GM23248 (cell line): ENCODE results near the gene CMTM8. TPM values are rescaled to one million over a fixed set of nuclear protein-coding genes. Genes with fewer than 3 reads are reported as not detected.

Source experiments
- DNase-seq: peaks from one replicate; pipeline ENCODE4 v3.0.0-alpha.2; 2015
- H2AFZ ChIP-seq: fragments of 200-600 bp; sonication (generic); 2 replicates; pipeline ENCODE4 v1.6.1; 2016; ENCODE audit warnings: antibody characterized with exemption
- H3F3A ChIP-seq: fragments of 200-600 bp; sonication (generic); 2 replicates; pipeline ENCODE4 v1.6.1; 2016; ENCODE audit warnings: mild to moderate bottlenecking, antibody characterized with exemption, mixed run types; ENCODE audit not compliant: insufficient read depth
- H3K27ac ChIP-seq: fragments of 200-600 bp; sonication (generic); 2 replicates; pipeline ENCODE4 v1.5.1; 2016; ENCODE audit warnings: mild to moderate bottlenecking
- H3K27me3 ChIP-seq: fragments of 200-600 bp; sonication (generic); replicated peaks from 2 replicates; pipeline ENCODE4 v1.6.1; 2016; ENCODE audit warnings: mild to moderate bottlenecking; ENCODE audit not compliant: insufficient read depth
- H3K36me3 ChIP-seq: fragments of 200-600 bp; sonication (generic); 2 replicates; pipeline ENCODE4 v1.6.1; 2016; ENCODE audit warnings: low read depth, mild to moderate bottlenecking
- H3K4me1 ChIP-seq: fragments of 200-600 bp; sonication (generic); 2 replicates; pipeline ENCODE4 v1.6.1; 2016; ENCODE audit warnings: mild to moderate bottlenecking; ENCODE audit not compliant: insufficient read depth
- H3K4me2 ChIP-seq: fragments of 200-600 bp; sonication (generic); one replicate; pipeline ENCODE4 v1.6.1; 2016; ENCODE audit warnings: mild to moderate bottlenecking; ENCODE audit not compliant: unreplicated experiment
- H3K4me3 ChIP-seq: fragments of 200-600 bp; sonication (generic); 2 replicates; pipeline ENCODE4 v1.5.1; 2016; ENCODE audit warnings: mild to moderate bottlenecking
- H3K79me2 ChIP-seq: fragments of 200-600 bp; sonication (generic); 2 replicates; pipeline ENCODE4 v1.6.1; 2016; ENCODE audit warnings: mild to moderate bottlenecking; ENCODE audit not compliant: insufficient read depth
- H3K9ac ChIP-seq: fragments of 200-600 bp; sonication (generic); 2 replicates; pipeline ENCODE4 v1.6.1; 2016; ENCODE audit warnings: mild to moderate bottlenecking
- H3K9me2 ChIP-seq: fragments of 200-600 bp; sonication (generic); 2 replicates; pipeline ENCODE4 v1.6.1; 2016; ENCODE audit warnings: mixed run types, mild to moderate bottlenecking, moderate library complexity; ENCODE audit not compliant: insufficient read depth
- H3K9me3 ChIP-seq: fragments of 200-600 bp; sonication (generic); one replicate; pipeline ENCODE4 v1.6.1; 2017; ENCODE audit warnings: low read depth
- H4K20me1 ChIP-seq: fragments of 200-600 bp; sonication (generic); 2 replicates; pipeline ENCODE4 v1.6.0; 2016; ENCODE audit not compliant: insufficient read depth
- EZH2 ChIP-seq: fragments of 200-600 bp; sonication (generic); IDR thresholded peaks from 2 replicates; pipeline ENCODE4 v1.6.1; 2018; ENCODE audit warnings: antibody characterized with exemption, mild to moderate bottlenecking; ENCODE audit not compliant: insufficient read depth, poor library complexity, severe bottlenecking
- EZH2phosphoT487 ChIP-seq: fragments of 200-600 bp; sonication (generic); IDR thresholded peaks from 2 replicates; pipeline ENCODE4 v1.6.1; 2018; ENCODE audit warnings: antibody characterized with exemption, moderate library complexity, mild to moderate bottlenecking, low read depth; ENCODE audit not compliant: insufficient read depth
- WGBS, 2 experiments: methylation state at CpG; one replicate each; pipeline ENCODE4 v1.1.6; 2015 to 2017; ENCODE audit warnings: low lambda C conversion rate in 2 of 2, low coverage in 1 of 2; ENCODE audit errors: missing lambda C conversion rate in 2 of 2; 5-methylcytosine and 5-hydroxymethylcytosine counted together
- in situ Hi-C: fragments of 300-500 bp; cut with MboI; formaldehyde crosslinking; loops from 2 replicates; pipeline ENCODE4 v1.15.0; 2020
- polyA plus RNA-seq: library from polyadenylated mRNA; unstranded; fragments of >200 nt; fragmentation: Nextera tagmentation; extraction: Ambion mirVana; gene quantifications from 2 replicates; pipeline ENCODE4 v1.2.1, GENCODE V29; 2016
- total RNA-seq: library from RNA; depleted of rRNA; stranded (reverse); fragments of >200 nt; shearing (Covaris generic); gene quantifications from 2 replicates; pipeline ENCODE4 v1.2.3, GENCODE V29; 2014

The CMTM8 gene
- total and polyA plus RNA-seq, 2 experiments from 2014 or later = not detected

GRCh38 chr3:32321095-32321790, 82.8 kb downstream of the CMTM8 start:
- 44 to 55% methylated on average over 16 of the region's 16 CpGs for WGBS, 2 experiments
- H3K9me2 ChIP-seq = no peaks in the 10 kb centered on the region
- no peak for DNase-seq
- no peaks in the 10 kb centered on the region for H3K4me1 ChIP-seq
- no peaks in the 10 kb centered on the region for H4K20me1 ChIP-seq
- H3K79me2 ChIP-seq = no peaks in the 10 kb centered on the region
- H3K36me3 ChIP-seq = no peaks in the 10 kb centered on the region
- no peak overlapping the region for H3K4me2 ChIP-seq
- H3K27me3 ChIP-seq = peaks cover 61% of the 10 kb centered on the region
- H3K9me3 ChIP-seq = no peaks in the 10 kb centered on the region
- H3K4me3 ChIP-seq = no peak overlapping the region
- in situ Hi-C loops = no loop called here
- no peak overlapping the region for H2AFZ ChIP-seq
- H3F3A ChIP-seq = no peaks in the 10 kb centered on the region
- TF ChIP-seq EZH2phosphoT487 (no peak), EZH2 (no peak)
- H3K9ac ChIP-seq = no peak overlapping the region
- no peak overlapping the region for H3K27ac ChIP-seq

GRCh38 chr3:32322311-32322710, 83.8 kb downstream of the CMTM8 start:
- no peak overlapping the region for H3K27ac ChIP-seq
- no peaks in the 10 kb centered on the region for H4K20me1 ChIP-seq
- WGBS, 2 experiments = 65 to 79% methylated on average over 1 of the region's 1 CpG
- H3K4me3 ChIP-seq = no peak overlapping the region
- H3K4me2 ChIP-seq = no peak overlapping the region
- no peaks in the 10 kb centered on the region for H3K79me2 ChIP-seq
- TF ChIP-seq EZH2 (no peak), EZH2phosphoT487 (no peak)
- no peaks in the 10 kb centered on the region for H3K9me3 ChIP-seq
- H3K36me3 ChIP-seq = no peaks in the 10 kb centered on the region
- no peak overlapping the region for H2AFZ ChIP-seq
- H3F3A ChIP-seq = no peaks in the 10 kb centered on the region
- no peaks in the 10 kb centered on the region for H3K4me1 ChIP-seq
- in situ Hi-C loops = no loop called here
- no peaks in the 10 kb centered on the region for H3K9me2 ChIP-seq
- H3K27me3 ChIP-seq = peaks cover 52% of the 10 kb centered on the region
- H3K9ac ChIP-seq = no peak overlapping the region
- no peak for DNase-seq

- in situ Hi-C loops = no loop called here
- WGBS, 2 experiments = 17 to 20% methylated on average over 4 of the region's 4 CpGs
- no peaks in the 10 kb centered on the region for H3K4me1 ChIP-seq
- TF ChIP-seq EZH2phosphoT487 (no peak), EZH2 (no peak)
- H3K79me2 ChIP-seq = no peaks in the 10 kb centered on the region
- peaks cover 42% of the 10 kb centered on the region for H3K27me3 ChIP-seq
- no peaks in the 10 kb centered on the region for H3F3A ChIP-seq
- H3K27ac ChIP-seq = no peak overlapping the region
- H3K4me2 ChIP-seq = no peak overlapping the region
- H3K4me3 ChIP-seq = no peak overlapping the region
- H3K9me2 ChIP-seq = no peaks in the 10 kb centered on the region
- H3K36me3 ChIP-seq = no peaks in the 10 kb centered on the region
- no peak for DNase-seq
- H3K9me3 ChIP-seq = no peaks in the 10 kb centered on the region
- H3K9ac ChIP-seq = no peak overlapping the region
- no peak overlapping the region for H2AFZ ChIP-seq
- H4K20me1 ChIP-seq = no peaks in the 10 kb centered on the region
Observed at GRCh38 chr3:32323604-32324003, 85.1 kb downstream of the CMTM8 start.

GRCh38 chr3:32325201-32325600, 86.7 kb downstream of the CMTM8 start:
- no peaks in the 10 kb centered on the region for H3K4me1 ChIP-seq
- WGBS, 2 experiments = 26 to 27% methylated on average over 4 of the region's 4 CpGs
- H3F3A ChIP-seq = no peaks in the 10 kb centered on the region
- TF ChIP-seq EZH2 (no peak), EZH2phosphoT487 (no peak)
- no peaks in the 10 kb centered on the region for H3K9me3 ChIP-seq
- H3K27me3 ChIP-seq = peaks cover 34% of the 10 kb centered on the region
- in situ Hi-C loops = no loop called here
- no peak overlapping the region for H3K27ac ChIP-seq
- H3K9ac ChIP-seq = no peak overlapping the region
- DNase-seq = no peak
- no peak overlapping the region for H3K4me3 ChIP-seq
- H3K9me2 ChIP-seq = no peaks in the 10 kb centered on the region
- no peaks in the 10 kb centered on the region for H3K36me3 ChIP-seq
- no peaks in the 10 kb centered on the region for H3K79me2 ChIP-seq
- H3K4me2 ChIP-seq = no peak overlapping the region
- no peak overlapping the region for H2AFZ ChIP-seq
- no peaks in the 10 kb centered on the region for H4K20me1 ChIP-seq

- 30 to 52% methylated on average over 3 of the region's 3 CpGs for WGBS, 2 experiments
- H2AFZ ChIP-seq = no peak overlapping the region
- no peaks in the 10 kb centered on the region for H3K9me2 ChIP-seq
- H3K9me3 ChIP-seq = no peaks in the 10 kb centered on the region
- H3K4me1 ChIP-seq = no peaks in the 10 kb centered on the region
- no peaks in the 10 kb centered on the region for H3F3A ChIP-seq
- TF ChIP-seq EZH2phosphoT487 (no peak), EZH2 (no peak)
- peaks cover 35% of the 10 kb centered on the region for H3K27me3 ChIP-seq
- in situ Hi-C loops = no loop called here
- H3K4me3 ChIP-seq = no peak overlapping the region
- no peak for DNase-seq
- no peaks in the 10 kb centered on the region for H3K79me2 ChIP-seq
- H3K36me3 ChIP-seq = no peaks in the 10 kb centered on the region
- no peak overlapping the region for H3K9ac ChIP-seq
- no peaks in the 10 kb centered on the region for H4K20me1 ChIP-seq
- no peak overlapping the region for H3K27ac ChIP-seq
- no peak overlapping the region for H3K4me2 ChIP-seq
Observed at GRCh38 chr3:32325927-32326326, 87.4 kb downstream of the CMTM8 start.
